DMS79 (cell line): ENCODE results near the gene TNIK.
"Not testable (repeated sequence)": the region's sequence is repeated elsewhere in the genome, so short reads cannot be mapped to it uniquely, and the experiment has no call there.

ENCODE experiments used
- DNase-seq: peaks from one replicate; lab custom pipeline; 2025; lab: John Stamatoyannopoulos, UW

TNIK gene

DNA sequence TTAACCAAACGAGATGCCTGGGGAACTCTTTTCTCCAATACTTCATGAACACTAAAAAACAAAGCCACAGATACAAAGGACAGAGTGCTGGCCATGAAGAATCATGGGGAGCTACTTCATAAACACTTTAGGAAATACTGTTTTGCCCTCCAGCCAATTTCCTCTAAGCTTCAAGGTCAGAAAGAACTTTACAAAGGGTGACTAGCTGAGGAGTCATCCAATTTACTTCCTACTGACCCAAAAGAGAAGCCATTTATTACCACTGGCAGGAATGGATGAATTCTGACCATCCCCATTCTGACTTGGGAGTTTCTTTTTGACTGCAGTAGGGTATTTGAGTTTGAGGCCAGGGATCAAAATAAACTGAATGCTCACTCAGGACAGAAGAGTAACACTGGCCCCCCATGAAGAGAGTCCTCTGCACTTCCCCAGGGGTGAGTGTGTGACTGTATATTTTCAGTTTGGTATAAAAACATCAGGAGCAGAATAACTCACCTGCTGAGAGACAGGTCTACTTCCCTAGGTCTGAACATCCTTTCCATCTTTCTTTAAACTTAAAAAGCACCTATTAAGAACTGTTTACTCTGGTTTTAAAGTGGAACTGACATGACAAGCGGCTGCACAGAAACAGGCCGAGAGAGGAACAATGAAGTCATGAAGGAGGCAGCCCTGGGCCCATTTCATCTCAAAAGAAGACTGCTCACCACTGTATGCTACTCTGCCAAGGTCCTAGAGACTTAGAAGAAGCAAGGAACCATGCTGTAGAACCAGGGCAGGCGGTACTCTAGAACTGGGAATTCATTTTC lies 203.6 kb downstream of the TNIK start:
- DNase-seq = no peak

DNA sequence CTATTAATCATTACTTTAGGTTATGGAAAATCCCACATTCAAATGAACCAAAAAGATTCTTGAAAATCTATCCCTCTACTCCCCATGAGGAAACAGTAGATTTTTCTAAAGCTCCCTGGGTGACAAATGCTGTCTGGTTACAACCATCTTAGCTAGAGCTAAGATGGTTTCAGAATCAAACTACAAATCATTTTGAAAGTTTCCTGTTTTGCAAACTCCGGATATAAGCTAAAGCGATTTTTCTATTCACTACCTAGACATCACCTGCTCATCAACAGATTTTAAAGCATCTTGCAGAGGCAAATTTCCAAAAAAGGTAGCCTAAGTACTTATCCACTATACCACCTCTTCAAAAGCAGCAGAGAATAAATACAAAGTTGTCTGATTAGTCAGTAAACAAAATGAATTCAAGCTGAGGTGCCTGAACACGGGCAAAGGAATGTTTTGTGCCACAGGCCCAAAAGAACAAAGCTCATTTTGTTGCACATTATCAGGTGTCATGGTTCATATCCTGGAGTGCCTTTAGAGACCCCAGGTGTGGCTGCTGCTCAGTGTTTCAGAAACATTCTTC lies 204.9 kb downstream of the TNIK start:
- DNase-seq = peak; percentile 44

DNA sequence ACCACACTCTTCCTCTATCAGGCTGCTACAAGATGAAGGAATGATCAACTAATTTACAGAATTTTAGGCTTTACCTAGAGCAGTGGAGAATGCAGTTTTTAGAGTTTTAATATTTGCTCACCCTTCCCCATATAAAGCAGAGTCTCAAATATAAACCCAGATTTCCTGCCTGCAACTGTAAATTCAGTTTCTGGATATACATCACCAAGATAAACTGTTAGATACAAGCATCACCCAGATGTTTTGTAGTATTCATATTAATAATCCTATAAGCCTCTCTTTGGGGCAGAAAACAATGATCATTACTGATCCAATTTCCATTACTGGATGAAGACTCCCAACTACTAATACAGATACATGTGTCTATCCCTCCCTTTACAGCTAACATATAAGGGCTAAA lies 205.9 kb downstream of the TNIK start:
- no peak for DNase-seq

DNA sequence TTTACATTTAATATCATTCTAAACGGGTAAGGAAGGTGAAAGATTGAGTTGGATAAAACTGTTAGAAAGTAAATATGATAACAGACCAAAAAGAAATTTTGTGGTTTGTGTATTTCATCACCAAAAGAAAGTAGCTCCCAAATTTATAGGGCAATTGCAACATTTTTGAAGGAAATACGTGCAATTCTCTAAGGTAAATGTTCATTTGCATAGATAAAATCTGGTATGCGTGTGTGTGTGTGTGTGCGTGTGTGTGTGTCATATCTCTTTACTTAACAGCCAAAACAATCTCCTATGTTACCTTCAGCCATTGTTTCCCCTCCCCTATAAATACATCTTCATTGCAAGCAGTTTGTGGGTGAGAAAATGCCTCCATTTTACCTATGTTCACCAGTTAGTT lies 208.4 kb downstream of the TNIK start:
- no peak for DNase-seq

DNA sequence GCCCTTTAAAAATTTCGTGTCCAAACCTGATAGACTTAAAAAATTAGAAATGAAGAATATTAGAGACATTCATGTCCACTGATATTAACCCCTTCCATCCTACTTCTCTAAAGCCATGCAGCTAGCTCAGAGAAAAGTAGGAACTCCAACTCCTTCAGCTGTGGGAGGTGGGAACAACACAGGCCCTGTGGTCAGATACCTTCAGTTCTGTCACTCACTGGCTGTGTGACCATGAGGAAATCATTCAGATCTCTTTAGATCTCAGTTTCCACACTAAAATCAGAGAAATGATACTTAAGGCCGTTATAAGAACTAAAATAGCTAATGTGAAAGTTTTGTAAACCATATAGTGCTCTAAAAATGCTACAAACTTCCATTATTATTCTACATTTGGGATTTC lies 209.8 kb downstream of the TNIK start:
- DNase-seq = no peak

DNA sequence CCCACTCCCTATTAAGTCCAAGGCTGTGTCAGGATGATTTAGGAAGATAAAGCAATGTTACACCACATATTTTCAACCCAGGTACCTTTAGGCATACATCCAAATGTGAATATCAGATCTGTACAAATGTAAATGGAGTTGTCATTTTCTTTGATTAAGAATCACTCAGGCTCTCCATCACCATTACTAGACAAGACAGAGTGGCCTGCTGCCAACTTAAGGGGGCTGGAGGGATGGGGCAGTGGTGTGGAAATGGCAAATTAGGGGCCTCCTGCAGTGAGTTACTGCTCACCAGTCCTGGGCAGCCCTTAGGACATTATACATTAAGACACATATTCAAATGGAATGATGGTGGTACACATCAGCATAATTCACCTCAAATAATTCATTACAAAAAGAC lies 211.0 kb downstream of the TNIK start:
- no peak for DNase-seq

DNA sequence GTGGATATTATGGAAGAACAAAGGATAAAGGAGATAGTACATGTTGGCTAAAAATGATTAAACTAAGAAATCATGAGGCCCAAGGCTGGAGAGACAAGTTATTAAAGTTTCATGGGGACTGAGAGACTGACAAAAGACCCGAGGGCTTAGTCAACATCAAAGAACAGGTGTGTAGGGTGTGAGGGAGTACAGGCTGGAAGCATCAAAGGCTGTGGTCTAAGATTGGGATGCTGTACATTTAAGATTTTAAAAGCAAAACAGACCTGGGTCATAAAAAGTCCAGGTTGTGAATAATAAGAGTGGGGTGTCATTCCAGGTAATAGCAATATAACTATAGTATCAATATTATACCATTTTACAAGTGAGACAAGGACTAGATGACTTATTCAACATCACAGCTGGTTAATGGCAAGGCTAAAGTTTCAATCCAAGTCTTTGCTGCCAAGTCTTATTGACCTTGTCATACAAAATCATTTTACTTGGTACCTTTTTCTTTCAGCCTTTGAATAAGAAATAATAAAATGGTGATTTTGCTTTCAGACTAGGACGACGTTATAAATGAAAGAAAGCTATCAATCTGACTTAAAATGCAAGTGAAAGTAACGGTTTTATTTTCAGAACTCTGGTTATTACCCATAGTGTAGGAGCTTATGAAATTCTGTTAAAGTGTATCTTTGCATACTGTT lies 211.6 kb downstream of the TNIK start:
- no peak for DNase-seq

DNA sequence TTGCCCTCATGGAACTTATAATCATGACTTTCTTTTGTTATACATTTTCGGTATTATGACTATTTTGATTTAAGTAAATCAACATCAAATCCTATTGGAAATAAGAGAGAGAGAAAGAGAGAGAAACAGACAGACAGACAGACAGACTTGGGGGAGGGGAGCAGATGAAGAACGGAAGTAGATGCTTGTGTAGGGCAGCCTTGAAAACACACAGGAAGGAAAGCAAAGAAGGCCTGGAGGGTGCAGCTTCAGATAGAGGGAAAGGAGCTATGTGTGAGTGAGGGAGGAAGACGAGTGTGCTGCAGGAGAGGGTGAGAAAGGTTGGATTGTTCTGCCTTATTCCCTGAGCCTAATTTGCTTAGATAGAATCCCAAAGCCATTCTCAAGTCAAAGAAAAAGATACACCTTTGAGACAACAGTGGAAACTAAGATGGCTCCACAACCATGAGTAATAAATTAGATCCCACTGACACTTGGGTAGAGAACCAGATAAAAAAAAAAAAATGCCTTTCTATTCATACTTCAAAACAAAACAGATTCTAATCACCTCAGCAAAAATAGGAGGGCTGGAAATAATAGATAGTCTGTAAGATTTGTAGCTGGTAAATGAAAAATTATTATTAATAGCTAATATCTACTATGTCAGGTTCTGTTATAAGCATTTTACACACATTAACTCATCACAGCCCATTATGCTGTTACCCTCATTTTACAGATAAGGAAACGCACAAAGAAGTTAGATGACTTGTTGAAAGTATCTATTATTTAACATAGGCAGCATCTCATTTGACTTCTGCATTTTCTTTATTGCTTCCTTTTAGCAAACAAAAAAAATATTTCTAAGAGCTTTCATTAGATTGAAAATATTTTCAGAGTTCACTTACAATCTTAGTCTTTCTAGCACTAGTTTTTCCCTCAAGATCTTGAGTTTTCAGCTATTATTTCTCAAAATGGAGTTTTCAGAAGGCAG lies 214.1 kb downstream of the TNIK start:
- no peak for DNase-seq

DNA sequence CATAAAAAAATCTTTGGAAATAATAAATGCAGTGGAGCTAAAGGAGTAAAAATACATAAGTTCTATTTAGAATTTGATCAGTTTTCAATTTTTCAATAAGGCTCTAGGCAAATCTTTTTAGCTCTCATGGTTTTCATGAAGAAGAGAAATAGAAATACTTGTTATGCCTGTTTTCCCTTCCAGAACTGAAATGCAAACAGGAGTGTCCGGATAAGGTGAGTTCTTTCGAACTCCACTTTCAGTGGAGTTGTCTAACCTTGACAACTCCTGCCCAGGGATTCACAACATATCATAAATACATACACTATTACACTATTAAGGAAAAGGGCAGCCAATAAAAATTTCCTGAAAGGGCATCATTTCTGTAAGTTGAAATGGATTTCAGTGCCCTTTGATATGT lies 217.3 kb downstream of the TNIK start:
- no peak for DNase-seq

DNA sequence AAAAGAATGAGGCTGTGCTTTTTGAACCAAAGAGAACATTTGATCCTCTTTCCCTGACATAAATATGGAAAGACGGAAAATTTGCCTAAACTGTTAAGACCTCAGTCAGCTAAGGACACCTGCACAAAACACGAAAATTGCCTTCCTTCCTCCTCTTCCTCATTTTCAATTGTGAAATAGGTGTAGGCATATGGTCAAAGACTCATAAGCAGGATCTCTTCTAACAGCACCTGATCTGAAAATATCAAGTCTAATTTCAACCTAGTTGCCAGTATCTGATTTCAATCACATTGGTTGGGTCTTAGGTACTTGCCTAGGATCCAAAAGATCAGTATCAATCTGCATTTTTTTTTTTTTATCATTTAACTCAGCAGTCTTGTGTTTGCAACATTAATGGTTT lies 218.0 kb downstream of the TNIK start:
- DNase-seq = no peak

DNA sequence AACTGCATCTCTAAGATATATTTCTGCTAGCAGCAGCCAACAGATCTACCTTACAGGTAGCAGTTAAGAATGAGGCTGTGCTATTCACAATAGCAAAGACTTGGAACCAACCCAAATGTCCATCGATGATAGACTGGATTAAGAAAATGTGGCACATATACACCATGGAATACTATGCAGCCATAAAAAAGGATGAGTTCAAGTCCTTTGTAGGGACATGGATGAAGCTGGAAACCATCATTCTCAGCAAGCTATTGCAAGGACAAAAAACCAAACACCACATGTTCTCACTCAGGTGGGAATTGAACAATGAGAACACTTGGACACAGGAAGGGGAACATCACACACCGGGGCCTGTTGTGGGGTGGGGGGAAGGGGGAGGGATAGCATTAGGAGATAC lies 218.6 kb downstream of the TNIK start:
- not testable (repeated sequence) for DNase-seq

DNA sequence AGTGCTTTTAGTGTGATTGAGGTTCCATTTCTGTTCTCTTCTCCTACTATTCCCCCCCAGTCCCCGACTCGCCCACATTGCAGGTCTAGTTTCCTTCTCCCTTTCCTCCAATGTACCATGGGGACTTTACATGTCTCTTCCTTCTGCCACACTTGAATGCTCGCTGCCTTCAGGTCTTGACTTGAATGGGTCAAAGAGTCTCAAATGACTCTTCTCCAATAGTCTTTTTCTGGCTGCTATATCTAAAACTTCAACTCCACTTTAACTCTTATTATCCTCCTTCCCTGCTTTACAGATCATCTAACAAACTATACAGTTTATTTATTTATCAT lies 219.7 kb downstream of the TNIK start:
- no peak for DNase-seq

DNA sequence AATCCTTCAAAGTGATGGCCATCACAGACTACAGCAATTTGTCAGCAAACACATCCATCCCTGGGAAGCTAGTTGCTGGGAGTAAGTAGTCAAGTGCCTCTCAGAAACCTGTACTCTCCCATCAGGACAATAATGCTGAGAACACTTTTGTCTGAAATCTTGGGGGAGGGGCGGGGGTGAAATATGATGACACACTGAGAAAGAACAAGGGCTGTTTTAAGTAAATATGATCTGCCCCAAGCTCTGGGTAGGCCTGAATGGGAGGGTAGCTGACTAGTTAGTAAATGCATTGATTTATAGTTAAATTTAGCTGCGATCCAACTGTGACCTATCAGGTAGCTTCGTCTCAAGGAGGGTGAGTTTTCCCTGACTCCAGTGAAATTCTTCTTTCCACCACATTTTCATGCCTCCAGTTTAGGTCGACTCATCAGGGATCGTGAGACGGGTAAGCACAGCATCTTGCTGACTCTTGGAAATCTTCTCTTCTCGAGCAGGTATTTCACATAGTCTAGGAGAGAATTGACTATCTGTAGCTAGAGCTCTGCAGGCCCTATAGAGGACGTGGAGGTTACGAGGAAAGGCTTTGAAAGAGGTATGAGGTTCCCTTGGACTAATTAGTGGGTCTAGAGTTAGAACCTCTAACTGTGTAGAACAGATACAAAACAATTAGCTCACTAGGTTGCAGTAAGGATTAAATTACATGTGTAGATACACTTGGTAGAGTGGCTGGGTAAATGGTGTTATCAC lies 220.3 kb downstream of the TNIK start:
- DNase-seq = peak; percentile 12

DNA sequence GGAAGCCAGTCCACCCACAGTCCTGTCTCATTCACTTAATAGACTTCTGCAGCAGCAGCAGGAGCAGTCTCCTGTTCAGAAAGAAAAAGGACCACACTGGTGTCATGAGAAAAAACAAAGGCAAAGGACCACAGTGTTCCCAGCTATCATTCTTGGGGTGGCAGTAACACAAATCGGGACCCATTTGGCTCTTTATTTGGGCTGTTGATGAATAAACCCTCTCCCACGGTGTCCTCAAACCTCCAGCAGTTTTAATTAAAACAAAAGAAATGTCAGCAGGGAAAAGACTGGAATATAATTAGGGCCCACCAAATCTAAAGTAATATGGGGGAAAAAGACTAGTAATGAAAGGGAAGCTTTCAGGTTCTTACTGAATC lies 223.2 kb downstream of the TNIK start:
- no peak for DNase-seq

DNA sequence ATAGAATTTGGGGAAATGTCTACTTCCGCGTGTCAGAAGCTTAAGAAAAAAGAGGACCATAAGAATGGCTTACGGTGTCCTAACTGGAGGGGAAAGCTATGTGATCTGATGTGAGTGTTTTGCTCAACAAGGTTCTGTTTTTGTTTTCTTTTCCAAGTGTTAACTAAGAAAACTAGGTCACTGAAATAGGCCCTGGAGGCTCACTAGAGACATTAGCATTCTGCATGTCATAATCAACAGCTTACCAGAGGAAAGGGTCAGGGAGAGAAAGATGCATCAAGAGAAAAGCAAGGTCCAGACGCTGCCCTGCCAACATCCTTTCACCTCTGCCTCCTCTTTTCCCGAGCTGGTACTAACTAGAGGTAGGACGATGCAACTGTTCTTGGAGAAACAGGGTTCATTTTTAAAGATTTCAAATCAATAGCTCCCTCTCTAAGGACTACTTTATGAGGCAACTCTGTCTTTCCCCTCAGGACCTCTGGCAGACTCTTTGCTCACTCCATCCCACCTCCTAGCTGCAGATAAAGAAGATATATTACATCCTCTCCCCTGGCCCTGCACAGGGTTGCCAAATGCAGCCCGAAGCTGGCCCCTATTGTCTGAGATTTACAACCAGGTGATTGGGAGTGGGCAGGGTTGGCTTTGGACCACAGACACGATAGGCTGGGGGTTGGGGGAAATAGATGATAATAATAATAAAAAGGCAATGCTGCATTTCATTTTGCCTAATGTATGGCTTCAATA lies 223.8 kb downstream of the TNIK start:
- no peak for DNase-seq

DNA sequence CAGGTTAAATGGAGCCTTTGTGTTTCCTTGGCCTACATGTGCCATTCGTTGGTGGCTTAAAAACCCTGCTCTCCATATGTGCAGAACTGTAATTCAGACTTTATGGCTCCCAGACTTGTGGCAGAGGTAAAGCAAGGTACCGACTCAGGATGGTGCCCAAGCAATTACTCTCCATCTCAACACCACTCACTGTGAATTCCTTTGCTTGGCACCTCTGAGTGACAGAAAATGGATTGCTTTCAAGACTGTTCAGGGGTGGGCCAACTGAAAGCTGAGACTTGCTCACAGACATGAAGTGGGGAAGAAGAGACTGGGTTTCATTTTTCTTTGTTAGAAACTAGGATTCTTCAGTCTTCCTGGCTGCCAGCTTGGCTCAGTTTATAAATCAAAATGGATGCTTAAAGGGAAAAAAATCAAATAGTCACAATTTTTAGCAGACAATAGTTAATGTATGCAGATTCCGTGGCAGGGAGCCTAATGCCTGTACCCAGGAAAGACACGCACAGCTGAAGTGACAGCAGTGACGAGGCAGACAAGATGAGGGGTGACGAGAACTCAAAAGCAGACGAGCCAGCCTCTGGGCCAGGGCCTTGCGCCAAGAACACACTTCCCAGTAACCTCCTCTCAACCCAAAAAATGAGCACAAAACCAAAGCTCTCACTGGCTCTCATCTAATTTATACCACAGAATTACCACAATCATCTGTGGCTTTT lies 225.8 kb downstream of the TNIK start:
- DNase-seq = no peak

DNA sequence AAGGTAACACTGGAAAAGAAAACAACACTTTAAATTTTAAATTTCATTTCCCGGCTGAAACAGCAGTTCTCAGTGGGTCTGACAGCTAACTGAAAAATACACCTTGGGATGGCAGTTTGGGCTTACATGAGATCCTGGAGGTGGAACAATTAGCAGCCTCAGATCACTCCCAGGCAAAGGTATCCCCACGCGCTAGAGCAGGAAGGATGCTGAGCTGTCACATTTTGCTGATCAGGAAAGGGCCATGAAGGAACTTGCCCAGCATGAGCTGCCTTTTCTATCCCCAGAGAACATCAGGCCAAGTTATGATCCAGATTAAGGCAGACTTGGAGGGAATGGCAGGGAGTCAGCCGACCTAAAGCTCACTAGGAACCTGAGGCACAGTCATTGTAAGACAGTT lies 228.8 kb downstream of the TNIK start:
- DNase-seq = no peak

DNA sequence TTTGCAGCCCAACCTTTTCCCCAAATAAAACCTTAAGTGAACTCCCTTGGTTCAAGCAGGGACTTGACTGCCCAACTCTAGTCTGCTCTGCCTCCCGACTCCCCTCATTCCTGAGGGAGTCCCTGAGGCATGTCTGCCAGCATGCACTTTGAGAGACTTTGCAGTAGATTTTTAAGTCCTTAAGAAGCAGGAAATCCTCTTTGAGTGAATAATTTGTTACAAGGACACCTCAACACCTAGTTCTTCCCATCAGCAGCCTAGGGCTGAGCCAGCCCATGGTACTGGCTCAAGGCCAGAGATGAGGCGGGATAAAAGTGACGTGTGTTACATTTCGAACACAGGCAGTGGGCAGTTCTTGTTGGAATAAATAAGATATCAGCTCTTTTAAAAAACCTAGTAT lies 229.3 kb downstream of the TNIK start:
- DNase-seq = peak; percentile 24

DNA sequence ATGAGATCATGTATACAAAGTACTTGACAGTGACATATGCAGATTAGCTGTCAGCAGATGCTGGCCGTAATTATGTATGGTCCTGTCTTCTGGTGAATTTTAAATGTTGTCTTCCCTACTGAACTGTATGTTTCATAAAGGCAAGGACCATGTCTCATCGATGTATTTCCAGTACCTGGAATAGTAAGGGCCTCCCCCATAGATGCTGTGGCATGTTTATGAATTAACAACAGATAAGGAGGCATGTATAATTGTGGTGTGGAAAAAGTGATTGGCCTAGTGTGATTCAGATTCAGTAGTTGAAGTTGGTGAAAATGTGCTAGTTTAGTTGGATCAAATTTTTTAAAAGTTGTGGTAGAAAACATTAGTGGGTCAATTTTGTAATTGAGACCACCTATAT lies 231.0 kb downstream of the TNIK start:
- no peak for DNase-seq

DNA sequence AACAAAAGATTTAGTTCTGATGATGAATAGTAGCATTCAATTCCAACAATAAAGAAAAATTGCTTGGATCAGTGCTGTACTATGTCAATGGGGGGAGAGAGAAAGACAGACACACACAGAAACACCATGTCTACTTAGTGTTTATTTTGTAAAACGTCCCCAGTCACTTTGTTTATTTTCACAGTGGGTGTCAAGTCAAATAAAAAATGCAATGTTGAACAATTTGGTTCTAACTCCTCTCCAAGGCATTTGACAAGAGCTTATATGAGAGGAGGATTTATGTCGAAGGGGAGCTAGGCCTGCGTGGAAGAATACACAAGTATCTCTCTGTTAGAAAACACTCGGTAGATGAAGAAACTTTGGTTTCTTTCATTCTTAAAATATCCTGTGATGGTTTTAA lies 232.0 kb downstream of the TNIK start:
- no peak for DNase-seq
